Measurements from ENCODE around the gene JMJD8.

- TF ChIP-seq CTCF (IDR thresholded peaks at IDR 0.05) (no peak), POLR2A (IDR thresholded peaks at IDR 0.05) (no peak), EP300 (IDR thresholded peaks at IDR 0.05) (no peak)
These were observed 19.9 kb upstream of the JMJD8 start for GRCh38 chr16:704047-704446.

All from tibial nerve (tissue), 4 donors.